Measurements from ENCODE around the gene STYXL1.

Gene STYXL1

DNA sequence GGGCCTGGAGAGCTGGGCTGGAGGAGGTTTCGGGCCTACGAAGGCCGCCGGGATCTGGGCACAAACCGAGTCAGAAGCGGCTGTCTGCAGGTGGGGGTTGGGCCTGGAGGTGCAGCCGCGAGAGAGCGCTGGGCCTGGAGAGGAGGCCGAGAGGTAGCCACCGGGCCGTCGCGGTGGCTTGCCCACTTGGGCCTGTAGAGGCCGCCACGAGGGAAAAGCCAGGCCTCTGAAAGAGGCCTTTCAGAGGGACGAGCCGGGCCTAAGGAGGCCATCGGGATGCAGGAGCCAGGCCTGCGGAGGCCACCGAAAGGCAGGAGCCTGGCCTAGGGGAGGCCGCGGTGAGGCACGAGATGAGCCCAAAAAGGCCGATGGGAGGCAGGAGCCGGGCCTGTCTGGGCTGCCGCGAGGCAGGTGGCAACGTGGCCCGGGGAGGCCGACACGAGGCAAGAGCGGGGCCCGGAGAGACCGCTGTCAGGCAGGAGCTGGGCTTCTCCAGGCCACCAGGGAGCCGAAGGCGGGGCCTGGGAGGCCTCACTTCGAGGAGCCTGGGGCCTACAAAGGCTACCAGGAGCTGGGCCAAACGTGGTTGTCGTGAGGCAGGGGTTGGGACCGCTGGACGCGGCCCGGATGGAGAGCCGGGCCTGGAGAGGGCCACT lies 25.7 kb upstream of the STYXL1 start:
- TF ChIP-seq POLR2AphosphoS5 (IDR thresholded peaks at IDR 0.05; ENCODE audit: low read depth, low read length) (no peak), FOXP2 (optimal IDR thresholded peaks at IDR 0.05; ENCODE audit: borderline replicate concordance, extremely low read depth, extremely low read length, insufficient read depth) (no peak), SIN3A (IDR thresholded peaks at IDR 0.05; ENCODE audit: borderline replicate concordance, insufficient read depth, low read length) (no peak), TAF1 (IDR thresholded peaks at IDR 0.05; ENCODE audit: borderline replicate concordance, insufficient read depth, low read length) (no peak), REST (IDR thresholded peaks at IDR 0.05; ENCODE audit: insufficient read depth in 1 of 2, low read depth in 2 of 2, low read length in 2 of 2) (no peak)

- TF ChIP-seq POLR2AphosphoS5 (IDR thresholded peaks at IDR 0.05; ENCODE audit: low read depth, low read length) = no peak
- TF ChIP-seq REST (IDR thresholded peaks at IDR 0.05; ENCODE audit: insufficient read depth in 1 of 2, low read depth in 2 of 2, low read length in 2 of 2) = no peak
- no peak for TF ChIP-seq FOXP2 (optimal IDR thresholded peaks at IDR 0.05; ENCODE audit: borderline replicate concordance, extremely low read depth, extremely low read length, insufficient read depth)
- no peak for TF ChIP-seq SIN3A (IDR thresholded peaks at IDR 0.05; ENCODE audit: borderline replicate concordance, insufficient read depth, low read length)
- TF ChIP-seq TAF1 (IDR thresholded peaks at IDR 0.05; ENCODE audit: borderline replicate concordance, insufficient read depth, low read length) = no peak
These were observed 24.7 kb upstream of the STYXL1 start for GRCh38 chr7:76072243-76073148.

DNA sequence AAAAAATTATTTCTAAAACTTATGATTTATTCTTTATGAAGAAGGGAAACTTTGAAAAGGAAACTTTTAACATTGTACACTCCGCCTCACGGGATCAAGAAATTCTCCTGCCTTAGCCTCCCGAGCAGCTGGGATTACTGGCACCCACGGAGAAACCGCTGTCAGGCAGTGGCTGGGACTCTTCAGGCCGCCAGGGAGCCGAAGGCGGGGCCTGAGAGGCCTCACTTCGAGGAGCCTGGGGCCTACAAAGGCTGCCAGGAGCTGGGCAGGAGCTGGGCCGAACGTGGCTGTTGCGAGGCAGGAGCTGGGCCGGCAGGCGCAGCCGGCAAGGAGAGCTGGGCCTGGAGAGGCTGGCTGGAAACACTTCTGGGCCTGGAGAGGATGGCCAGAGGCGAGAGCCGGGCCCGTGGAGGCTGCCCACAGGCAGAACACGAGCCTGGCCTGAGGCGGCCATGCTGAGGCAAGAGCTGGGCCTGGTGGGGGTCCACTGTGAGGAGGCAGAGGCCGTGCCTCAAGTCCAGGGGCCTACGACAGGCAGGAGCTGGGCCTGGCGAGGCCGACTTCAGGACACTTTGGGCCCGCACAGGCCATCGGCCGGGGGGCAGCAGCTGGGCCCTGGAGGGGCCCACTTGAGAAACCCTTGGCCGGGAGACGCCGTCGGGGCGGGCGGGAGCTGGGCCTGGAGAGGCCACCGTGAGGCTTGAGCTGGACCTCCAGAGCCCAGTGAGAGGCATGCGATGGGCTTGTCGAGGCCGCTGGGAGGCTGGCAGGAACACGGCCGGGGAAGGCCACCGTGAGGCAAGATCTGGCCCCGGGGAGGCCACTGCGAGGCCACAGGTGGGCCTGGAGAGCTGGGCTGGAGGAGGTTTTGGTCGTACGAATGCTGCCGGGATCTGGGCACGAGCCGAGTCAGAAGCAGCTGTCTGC lies 23.8 kb upstream of the STYXL1 start:
- TF ChIP-seq REST (IDR thresholded peaks at IDR 0.05; ENCODE audit: insufficient read depth in 1 of 2, low read depth in 2 of 2, low read length in 2 of 2) (no peak), FOXP2 (optimal IDR thresholded peaks at IDR 0.05; ENCODE audit: borderline replicate concordance, extremely low read depth, extremely low read length, insufficient read depth) (no peak), POLR2AphosphoS5 (IDR thresholded peaks at IDR 0.05; ENCODE audit: low read depth, low read length) (no peak), SIN3A (IDR thresholded peaks at IDR 0.05; ENCODE audit: borderline replicate concordance, insufficient read depth, low read length) (no peak), TAF1 (IDR thresholded peaks at IDR 0.05; ENCODE audit: borderline replicate concordance, insufficient read depth, low read length) (no peak)

DNA sequence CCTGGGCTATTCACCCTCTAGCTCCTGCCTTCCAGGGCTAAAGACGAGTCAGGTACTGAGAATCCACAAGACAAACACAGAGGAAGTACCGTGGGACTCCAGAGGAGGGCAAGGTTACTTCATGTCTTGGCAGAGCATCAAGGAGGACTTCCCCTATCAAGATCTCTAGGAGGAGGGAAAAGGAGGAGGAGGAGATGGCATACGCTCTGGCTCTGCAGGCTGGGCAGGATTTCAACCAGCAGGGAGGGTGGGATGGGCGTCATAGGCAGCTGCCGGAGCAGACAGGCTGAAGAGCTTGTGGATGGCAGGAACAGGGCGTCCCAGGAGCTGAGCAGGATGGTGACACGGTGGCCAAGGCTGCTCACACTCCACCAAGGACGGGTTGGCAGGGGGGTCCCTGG lies 21.4 kb upstream of the STYXL1 start:
- TF ChIP-seq TAF1 (IDR thresholded peaks at IDR 0.05; ENCODE audit: borderline replicate concordance, insufficient read depth, low read length) = no peak
- no peak for TF ChIP-seq REST (IDR thresholded peaks at IDR 0.05; ENCODE audit: insufficient read depth in 1 of 2, low read depth in 2 of 2, low read length in 2 of 2)
- TF ChIP-seq POLR2AphosphoS5 (IDR thresholded peaks at IDR 0.05; ENCODE audit: low read depth, low read length) = no peak
- TF ChIP-seq SIN3A (IDR thresholded peaks at IDR 0.05; ENCODE audit: borderline replicate concordance, insufficient read depth, low read length) = 0 out of 2 replicates have a peak, but pooled peaks have one; percentile 2
- TF ChIP-seq FOXP2 (optimal IDR thresholded peaks at IDR 0.05; ENCODE audit: borderline replicate concordance, extremely low read depth, extremely low read length, insufficient read depth) = no peak
